ENCODE data around the gene CAPN14. TPM values are rescaled to one million over a fixed set of nuclear protein-coding genes. Genes with fewer than 3 reads are reported as not detected.

CAPN14 gene
- total and polyA plus RNA-seq, 2 of the 4 experiments (the other 2 are of a cell fraction): under 0.01 to 0.09 TPM

DNA sequence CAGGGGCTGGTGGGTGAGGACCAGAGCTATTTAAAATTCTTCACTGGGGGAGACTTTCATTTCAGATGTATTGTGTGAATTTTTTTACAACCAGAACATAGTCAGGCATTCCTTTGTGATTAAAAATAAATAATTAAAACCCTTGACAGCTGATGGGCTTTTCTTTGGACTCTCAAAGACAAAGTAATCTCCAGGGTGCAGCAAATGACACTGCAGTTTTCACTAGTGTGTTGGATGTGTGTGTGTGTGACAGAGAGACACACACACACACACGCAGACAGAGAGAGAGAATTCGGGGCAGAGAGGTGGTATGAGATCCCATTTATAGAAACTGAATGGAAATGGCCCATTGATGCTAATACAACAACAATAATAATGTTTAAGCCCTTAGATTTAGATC, 68.8 kb downstream of the CAPN14 start:
- in situ Hi-C loops (cut with MboI; ENCODE audit: low sequenced_read_pairs): no loop called here
- H3K4me3 ChIP-seq (ENCODE audit: insufficient read depth, low read depth, low read length): no peak overlapping the region
- no peaks in the 10 kb centered on the region for H3K9me1 ChIP-seq (ENCODE audit: insufficient read depth, low read length)
- no peak overlapping the region for H3K27ac ChIP-seq (ENCODE audit: insufficient read depth, low read length)
- H2BK15ac ChIP-seq (ENCODE audit: low read depth, low read length): no peak overlapping the region
- intact Hi-C loops (cut with micrococcal nuclease): no loop called here
- dilution Hi-C loops (cut with HindIII; ENCODE audit: low sequenced_read_pairs, unreplicated experiment): no loop called here
- no peak overlapping the region for H3K14ac ChIP-seq (replicated peaks; ENCODE audit: low read depth, low read length)
- no peak for TF ChIP-seq BHLHE40 (IDR thresholded peaks at IDR 0.05; ENCODE audit: low read depth, low read length)
- no peak for TF ChIP-seq RFX5 (IDR thresholded peaks at IDR 0.05; ENCODE audit: low read depth, low read length)
- TF ChIP-seq POLR2A (IDR thresholded peaks at IDR 0.05; ENCODE audit: low read depth, low read length): no peak
- POLR2A ChIA-PET (ENCODE audit: unreplicated experiment): no interaction called here
- ATAC-seq (ENCODE audit: low read depth) (no peak), DNase-seq (no peak)
- no peaks in the 10 kb centered on the region for H3K4me1 ChIP-seq (ENCODE audit: control insufficient read depth, insufficient read depth, low read length)
- no peak overlapping the region for H2AFZ ChIP-seq (replicated peaks; ENCODE audit: low read length, poor library complexity)
- no peak overlapping the region for H4K91ac ChIP-seq (ENCODE audit: insufficient read depth, low read depth, low read length)
- no peak overlapping the region for H4K5ac ChIP-seq (ENCODE audit: low read depth, low read length)
- no peak overlapping the region for H2BK5ac ChIP-seq (ENCODE audit: low read depth, low read length, poor library complexity, severe bottlenecking)
- no TSS peak for BruUV-seq (replicated peaks)
- H3K79me1 ChIP-seq (ENCODE audit: low read depth in 1 of 2, low read length in 2 of 2): no peaks in the 10 kb centered on the region
- H2BK120ac ChIP-seq (ENCODE audit: low read depth, low read length): no peak overlapping the region
- peaks cover 6% of the 10 kb centered on the region for H3K27me3 ChIP-seq (ENCODE audit: control insufficient read depth, insufficient read depth, low read length)
- H2AK5ac ChIP-seq (ENCODE audit: low read depth, low read length): no peak overlapping the region
- no peak overlapping the region for H3K18ac ChIP-seq (ENCODE audit: low read depth, low read length)
- CTCF ChIA-PET: no interaction called here
- no peak overlapping the region for H3K4ac ChIP-seq (ENCODE audit: low read depth, low read length)
- no peak overlapping the region for H4K8ac ChIP-seq (ENCODE audit: low read depth in 2 of 2, low read length in 2 of 2)
- H3K4me2 ChIP-seq (ENCODE audit: low read depth, low read length): no peak overlapping the region
- H2BK20ac ChIP-seq (ENCODE audit: low read depth, low read length): no peak overlapping the region
- no peak overlapping the region for H3K9ac ChIP-seq (ENCODE audit: low read depth, low read length)
- H3K9me3 ChIP-seq (ENCODE audit: control insufficient read depth, insufficient read depth, low read length): no peaks in the 10 kb centered on the region
- no peak overlapping the region for H3K23ac ChIP-seq (ENCODE audit: low read depth, low read length)
- H2AK9ac ChIP-seq (replicated peaks; ENCODE audit: low read depth, low read length, poor library complexity): no peak overlapping the region
- WGBS, 2 experiments (ENCODE audit: extremely low coverage in 2 of 2, insufficient read length in 1 of 2): no CpG with 5 or more reads among the region's 2 CpGs
- no peaks in the 10 kb centered on the region for H3K36me3 ChIP-seq (ENCODE audit: control insufficient read depth, insufficient read depth, low read length)
- no peaks in the 10 kb centered on the region for H4K20me1 ChIP-seq (ENCODE audit: insufficient read depth, low read length)
- H3K56ac ChIP-seq (ENCODE audit: extremely low read depth, insufficient read depth, low read length): no peak overlapping the region
